CD4-positive, CD25-positive, alpha-beta regulatory T cell (primary cell): ENCODE measurements around the gene FAM114A1. TPM values are rescaled to one million over a fixed set of nuclear protein-coding genes. Genes with fewer than 3 reads are reported as not detected.

Experiments used
- ATAC-seq, 2 donors: fragments of 150-1000 bp; cut with Tn5 transposase; one replicate each; pipeline ENCODE4 v1.10.0; 2021; ENCODE audit warnings: low read depth in 2 of 2, moderate number of reproducible peaks in 2 of 2, moderate library complexity in 1 of 2
- DNase-seq, 3 donors: peaks; one replicate each; pipeline versions ENCODE4 v3.0.0 to v3.0.0-alpha.2; 2012 to 2022; ENCODE audit warnings: mixed read lengths in 1 of 3
- H3K27ac ChIP-seq: one replicate; pipeline ENCODE4 v1.7.0; 2013; ENCODE audit warnings: mild to moderate bottlenecking, low read length; ENCODE audit not compliant: insufficient read depth, poor library complexity, severe bottlenecking
- H3K27me3 ChIP-seq: one replicate; pipeline ENCODE4 v1.7.0; 2013; ENCODE audit warnings: low read length; ENCODE audit not compliant: control insufficient read depth, insufficient read depth
- H3K36me3 ChIP-seq: one replicate; pipeline ENCODE4 v1.7.0; 2013; ENCODE audit warnings: mild to moderate bottlenecking, low read length, moderate library complexity; ENCODE audit not compliant: control insufficient read depth, insufficient read depth
- H3K4me1 ChIP-seq: 2 replicates; pipeline ENCODE4 v1.7.0; 2013; ENCODE audit warnings: mild to moderate bottlenecking, low read length; ENCODE audit not compliant: insufficient read depth, control insufficient read depth, poor library complexity, severe bottlenecking
- H3K4me3 ChIP-seq: one replicate; pipeline ENCODE4 v1.7.0; 2013; ENCODE audit warnings: low read depth, mild to moderate bottlenecking, low read length, moderate library complexity
- H3K9me3 ChIP-seq, 2 experiments: 1 replicate in 1 of 2; 2 replicates in 1 of 2; pipeline ENCODE4 v1.7.0; 2013; ENCODE audit warnings: low read length in 2 of 2, mild to moderate bottlenecking in 1 of 2, moderate library complexity in 1 of 2; ENCODE audit not compliant: control insufficient read depth in 2 of 2
- H3K27ac Mint-ChIP-seq, 3 donors: one replicate each; pipeline ENCODE4 v1.8.0; 2020 to 2022; ENCODE audit warnings: mild to moderate bottlenecking in 3 of 3, mixed read lengths in 3 of 3, moderate library complexity in 2 of 3
- H3K27me3 Mint-ChIP-seq: one replicate; pipeline ENCODE4 v1.8.0; 2022; ENCODE audit warnings: mild to moderate bottlenecking, mixed read lengths
- H3K36me3 Mint-ChIP-seq: one replicate; pipeline ENCODE4 v1.8.0; 2020; ENCODE audit warnings: mixed read lengths
- H3K4me1 Mint-ChIP-seq, 4 donors: one replicate each; pipeline ENCODE4 v1.8.0; 2020 to 2022; ENCODE audit warnings: mixed read lengths in 4 of 4, mild to moderate bottlenecking in 1 of 4
- H3K4me3 Mint-ChIP-seq, 4 donors: one replicate each; pipeline ENCODE4 v1.8.0; 2020 to 2022; ENCODE audit warnings: mild to moderate bottlenecking in 4 of 4, mixed read lengths in 4 of 4, moderate library complexity in 3 of 4
- H3K9me3 Mint-ChIP-seq, 7 donors: one replicate each; pipeline ENCODE4 v1.8.0; 2020 to 2022; ENCODE audit warnings: mixed read lengths in 7 of 7, mild to moderate bottlenecking in 3 of 7, moderate library complexity in 2 of 7
- polyA plus RNA-seq, 4 donors: library from polyadenylated mRNA; unstranded; fragments of 300-500 nt; fragmentation: Illumina TruSeq; gene quantifications; one replicate each; pipeline ENCODE4 v1.2.3, GENCODE V29; 2021
- total RNA-seq: library from RNA; stranded (reverse); gene quantifications from one replicate; pipeline ENCODE4 v1.2.3, GENCODE V29; 2022

Gene FAM114A1
- total and polyA plus RNA-seq, 5 donors from 2014 or later, result not detected

DNA sequence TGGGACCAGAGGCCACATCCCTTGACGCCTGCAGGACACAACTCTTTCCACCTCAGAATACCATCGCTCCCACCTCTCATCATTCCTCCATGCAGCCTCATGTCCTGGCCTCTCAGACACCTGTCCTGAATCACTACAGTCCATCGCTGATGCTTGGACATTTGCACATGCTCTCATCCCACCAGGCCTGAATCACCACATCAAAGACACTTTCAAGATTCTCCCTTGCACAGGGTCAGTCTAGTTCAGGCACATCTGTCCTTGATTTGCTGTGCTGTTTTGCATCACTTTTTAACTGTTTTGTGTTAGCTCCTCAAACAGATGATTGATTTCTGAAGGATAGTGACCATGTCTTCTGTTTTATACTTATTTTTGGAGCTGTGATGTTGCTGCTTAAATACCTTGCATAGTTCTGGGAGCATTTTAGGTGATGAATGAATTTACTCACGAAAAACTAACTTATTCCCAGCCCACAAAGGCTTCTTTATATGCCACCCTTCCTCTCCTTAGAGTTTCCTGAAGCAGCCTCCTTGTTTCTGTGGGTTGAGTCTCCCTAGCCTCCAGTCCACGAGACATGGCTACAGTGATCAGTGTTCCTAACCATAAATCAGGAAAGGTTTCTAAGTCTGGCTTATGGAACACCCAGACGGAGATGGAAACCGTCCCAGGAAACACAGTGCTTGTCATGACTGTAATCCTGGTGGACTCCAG is 2.6 kb downstream of the FAM114A1 start:
- no peak overlapping the region for H3K27ac ChIP-seq
- no peaks in the 10 kb centered on the region for H3K36me3 Mint-ChIP-seq
- peaks cover 3 to 17% (median 5%) of the 10 kb centered on the region in 4 donors for H3K4me1 Mint-ChIP-seq
- H3K27ac Mint-ChIP-seq, result no peak overlapping the region
- no peaks in the 10 kb centered on the region for H3K36me3 ChIP-seq
- no peaks in the 10 kb centered on the region for H3K9me3 ChIP-seq
- no peak overlapping the region for H3K4me3 Mint-ChIP-seq
- H3K4me1 ChIP-seq, result peaks cover 3% of the 10 kb centered on the region
- H3K9me3 Mint-ChIP-seq, result no peaks in the 10 kb centered on the region
- H3K27me3 Mint-ChIP-seq, result peaks cover 38% of the 10 kb centered on the region
- peaks cover 21% of the 10 kb centered on the region for H3K27me3 ChIP-seq
- ATAC-seq, result no peak
- no peak for DNase-seq
- H3K4me3 ChIP-seq, result no peak overlapping the region

GRCh38 chr4:38871593-38871992 is 4.0 kb downstream of the FAM114A1 start:
- no peaks in the 10 kb centered on the region for H3K9me3 Mint-ChIP-seq
- H3K4me1 Mint-ChIP-seq, result peaks cover 3 to 11% (median 4%) of the 10 kb centered on the region in 4 donors
- no peaks in the 10 kb centered on the region for H3K36me3 Mint-ChIP-seq
- no peak for DNase-seq
- H3K27ac Mint-ChIP-seq, result no peak overlapping the region
- Histone ChIP-seq H3K4me3 (no peak overlapping the region), H3K27ac (no peak overlapping the region), H3K36me3 (no peaks in the 10 kb centered on the region), H3K4me1 (peaks cover 3% of the 10 kb centered on the region), H3K9me3 (no peaks in the 10 kb centered on the region), H3K27me3 (peaks cover 18% of the 10 kb centered on the region)
- H3K4me3 Mint-ChIP-seq, result no peak overlapping the region
- no peak for ATAC-seq
- H3K27me3 Mint-ChIP-seq, result peaks cover 44% of the 10 kb centered on the region

DNA sequence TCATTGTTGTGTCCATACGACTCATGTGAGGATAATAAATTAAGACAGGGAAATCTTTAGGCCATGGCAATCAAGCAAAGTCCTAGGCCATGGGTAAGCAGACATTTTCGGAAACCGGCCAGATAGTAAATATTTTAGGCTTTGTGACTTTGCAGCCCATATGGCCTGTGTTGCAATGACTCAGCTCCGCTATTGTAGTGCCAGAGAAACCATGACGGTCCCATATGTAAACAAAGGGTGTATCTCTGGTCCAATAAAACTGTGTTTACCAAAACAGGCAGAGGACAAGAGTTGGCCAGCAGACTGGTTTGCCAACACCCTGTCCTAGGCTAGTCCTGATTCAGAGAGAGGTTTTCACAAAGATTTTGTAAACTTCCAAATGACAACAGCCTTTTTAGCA is 5.0 kb downstream of the FAM114A1 start:
- DNase-seq (no peak), ATAC-seq (no peak)
- H3K4me1 Mint-ChIP-seq, result peaks cover 0 to 6% (median 0%) of the 10 kb centered on the region in 4 donors
- no peak overlapping the region for H3K4me3 Mint-ChIP-seq
- H3K36me3 Mint-ChIP-seq, result no peaks in the 10 kb centered on the region
- Histone ChIP-seq H3K27ac (no peak overlapping the region), H3K27me3 (peaks cover 17% of the 10 kb centered on the region), H3K36me3 (no peaks in the 10 kb centered on the region), H3K4me1 (peaks cover 3% of the 10 kb centered on the region), H3K9me3 (no peaks in the 10 kb centered on the region), H3K4me3 (no peak overlapping the region)
- H3K9me3 Mint-ChIP-seq, result peaks cover 0 to 2% (median 0%) of the 10 kb centered on the region in 7 donors
- peaks cover 37% of the 10 kb centered on the region for H3K27me3 Mint-ChIP-seq
- no peak overlapping the region for H3K27ac Mint-ChIP-seq

GRCh38 chr4:38873290-38873944 is 5.8 kb downstream of the FAM114A1 start:
- H3K36me3 Mint-ChIP-seq, result no peaks in the 10 kb centered on the region
- no peak overlapping the region for H3K27ac Mint-ChIP-seq
- no peak overlapping the region for H3K4me3 Mint-ChIP-seq

DNA sequence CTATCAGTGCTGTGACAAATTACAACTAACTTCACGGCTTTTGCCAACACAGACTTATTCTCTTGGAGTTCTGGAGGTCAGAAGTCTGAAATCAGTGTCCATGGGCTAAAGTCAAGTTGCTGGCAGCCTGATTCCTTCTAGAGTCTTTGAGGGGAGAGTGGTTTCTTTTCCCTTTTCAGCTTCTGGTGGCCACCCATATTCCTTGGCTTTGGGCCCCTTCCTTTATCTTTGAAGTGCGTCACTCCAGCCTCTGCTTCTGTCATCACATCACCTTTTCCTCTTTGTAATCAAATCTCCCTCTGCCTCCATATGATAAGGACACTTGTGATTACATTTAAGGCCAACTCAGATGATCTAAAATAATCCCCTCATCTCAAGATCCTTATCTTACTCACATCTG is 9.0 kb downstream of the FAM114A1 start:
- Mint-ChIP-seq H3K9me3 (peaks cover 0 to 2% (median 0%) of the 10 kb centered on the region in 7 donors), H3K4me1 (no peaks in the 10 kb centered on the region), H3K27me3 (peaks cover 29% of the 10 kb centered on the region), H3K36me3 (no peaks in the 10 kb centered on the region), H3K27ac (no peak overlapping the region), H3K4me3 (no peak overlapping the region)
- no peak overlapping the region for H3K4me3 ChIP-seq
- H3K27ac ChIP-seq, result no peak overlapping the region
- no peaks in the 10 kb centered on the region for H3K36me3 ChIP-seq
- ATAC-seq (no peak), DNase-seq (no peak)
- H3K4me1 ChIP-seq, result no peaks in the 10 kb centered on the region
- H3K9me3 ChIP-seq, result no peaks in the 10 kb centered on the region
- peaks cover 7% of the 10 kb centered on the region for H3K27me3 ChIP-seq

More at GRCh38 chr4:38873290-38873944, 5.8 kb downstream of the FAM114A1 start:
- no peaks in the 10 kb centered on the region for H3K36me3 ChIP-seq
- no peak for DNase-seq
- no peak overlapping the region for H3K27ac ChIP-seq
- H3K9me3 Mint-ChIP-seq, result peaks cover 0 to 2% (median 0%) of the 10 kb centered on the region in 7 donors
- H3K4me3 ChIP-seq, result no peak overlapping the region
- H3K4me1 ChIP-seq, result no peaks in the 10 kb centered on the region
- peaks cover 35% of the 10 kb centered on the region for H3K27me3 Mint-ChIP-seq
- H3K9me3 ChIP-seq, result no peaks in the 10 kb centered on the region
- ATAC-seq, result no peak
- peaks cover 0 to 3% (median 0%) of the 10 kb centered on the region in 4 donors for H3K4me1 Mint-ChIP-seq
- H3K27me3 ChIP-seq, result peaks cover 17% of the 10 kb centered on the region

- H3K27me3 ChIP-seq, result no peaks in the 10 kb centered on the region
- H3K4me1 ChIP-seq, result no peaks in the 10 kb centered on the region
- Mint-ChIP-seq H3K9me3 (peaks cover 0 to 1% (median 0%) of the 10 kb centered on the region in 7 donors), H3K36me3 (no peaks in the 10 kb centered on the region), H3K4me3 (no peak overlapping the region), H3K27me3 (no peaks in the 10 kb centered on the region), H3K27ac (no peak overlapping the region), H3K4me1 (peaks cover 3 to 9% (median 7%) of the 10 kb centered on the region in 4 donors)
- H3K36me3 ChIP-seq, result no peaks in the 10 kb centered on the region
- no peak for DNase-seq
- no peaks in the 10 kb centered on the region for H3K9me3 ChIP-seq
- no peak overlapping the region for H3K4me3 ChIP-seq
- H3K27ac ChIP-seq, result no peak overlapping the region
- ATAC-seq, result no peak
Observed at GRCh38 chr4:38884254-38884653, 16.6 kb downstream of the FAM114A1 start.

GRCh38 chr4:38889143-38889542 is 21.5 kb downstream of the FAM114A1 start:
- H3K36me3 Mint-ChIP-seq, result no peaks in the 10 kb centered on the region
- H3K4me1 ChIP-seq, result no peaks in the 10 kb centered on the region
- ATAC-seq (peak in 1 of 2 donors; percentile 43), DNase-seq (peak in 1 of 3 donors; percentile 75)
- no peaks in the 10 kb centered on the region for H3K27me3 ChIP-seq
- H3K4me3 ChIP-seq, result peak overlapping the region; percentile 45
- H3K27me3 Mint-ChIP-seq, result no peaks in the 10 kb centered on the region
- no peaks in the 10 kb centered on the region for H3K9me3 ChIP-seq
- peak overlapping the region in 3 of 4 donors; percentile 0 to 42 (median 8) for H3K4me3 Mint-ChIP-seq
- H3K27ac ChIP-seq, result no peak overlapping the region
- H3K27ac Mint-ChIP-seq, result peak overlapping the region in 1 of 3 donors; percentile 9
- H3K4me1 Mint-ChIP-seq, result peaks cover 8 to 18% (median 11%) of the 10 kb centered on the region in 4 donors
- no peaks in the 10 kb centered on the region for H3K9me3 Mint-ChIP-seq
- no peaks in the 10 kb centered on the region for H3K36me3 ChIP-seq
